Peyer's patch (tissue), 4 donors: ENCODE results near the gene UBE2C.

Source experiments
- POLR2A ChIP-seq, 2 donors: fragments of 450-650 bp; IDR thresholded peaks; one replicate each; pipeline ENCODE4 v1.5.1; 2017; ENCODE audit warnings: antibody characterized with exemption in 2 of 2, mild to moderate bottlenecking in 2 of 2, moderate library complexity in 2 of 2
- TF ChIP-seq, protein P1 (sequence below), 6 experiments: fragments of 450-650 bp in 4 of 6; fragments of 200-600 bp in 2 of 6; sonication (generic) in 1 of 6; IDR thresholded peaks; one replicate each; pipeline ENCODE4 v1.5.1; 2017 to 2019; ENCODE audit warnings: antibody characterized with exemption in 6 of 6, mild to moderate bottlenecking in 3 of 6, moderate library complexity in 1 of 6

DNA sequence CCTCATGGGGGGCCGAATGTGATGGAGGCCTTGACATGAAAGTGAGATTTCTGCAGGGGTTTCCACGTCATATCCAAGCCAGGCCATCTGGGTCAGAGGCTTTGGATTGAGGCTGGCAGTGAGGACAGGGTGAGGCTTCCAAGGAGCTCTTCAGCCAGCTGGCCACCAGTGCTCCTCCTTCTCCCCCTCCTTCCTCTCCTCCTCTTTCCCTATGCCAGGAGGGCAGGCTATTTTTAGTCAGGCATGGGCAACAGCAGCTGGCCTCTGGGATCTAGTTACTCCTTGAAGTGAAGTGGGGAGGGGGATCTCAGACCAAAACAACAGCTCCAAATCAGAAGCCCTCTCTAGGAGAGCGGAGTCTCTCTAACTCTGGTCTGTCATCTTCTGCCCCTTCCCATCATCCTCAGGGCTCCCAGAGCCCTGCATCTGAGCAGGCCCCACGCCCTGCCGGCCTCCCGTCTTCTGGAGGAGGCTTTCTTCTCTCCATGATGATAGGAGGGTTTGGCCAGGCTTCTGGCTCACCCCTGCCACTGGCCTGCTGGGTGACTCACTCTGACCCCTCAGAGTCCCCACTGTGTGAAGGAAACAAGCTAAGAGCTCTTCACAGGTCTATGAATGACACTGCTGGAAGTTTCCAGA, 14.1 kb downstream of the UBE2C start:
- TF ChIP-seq, protein P1, sequence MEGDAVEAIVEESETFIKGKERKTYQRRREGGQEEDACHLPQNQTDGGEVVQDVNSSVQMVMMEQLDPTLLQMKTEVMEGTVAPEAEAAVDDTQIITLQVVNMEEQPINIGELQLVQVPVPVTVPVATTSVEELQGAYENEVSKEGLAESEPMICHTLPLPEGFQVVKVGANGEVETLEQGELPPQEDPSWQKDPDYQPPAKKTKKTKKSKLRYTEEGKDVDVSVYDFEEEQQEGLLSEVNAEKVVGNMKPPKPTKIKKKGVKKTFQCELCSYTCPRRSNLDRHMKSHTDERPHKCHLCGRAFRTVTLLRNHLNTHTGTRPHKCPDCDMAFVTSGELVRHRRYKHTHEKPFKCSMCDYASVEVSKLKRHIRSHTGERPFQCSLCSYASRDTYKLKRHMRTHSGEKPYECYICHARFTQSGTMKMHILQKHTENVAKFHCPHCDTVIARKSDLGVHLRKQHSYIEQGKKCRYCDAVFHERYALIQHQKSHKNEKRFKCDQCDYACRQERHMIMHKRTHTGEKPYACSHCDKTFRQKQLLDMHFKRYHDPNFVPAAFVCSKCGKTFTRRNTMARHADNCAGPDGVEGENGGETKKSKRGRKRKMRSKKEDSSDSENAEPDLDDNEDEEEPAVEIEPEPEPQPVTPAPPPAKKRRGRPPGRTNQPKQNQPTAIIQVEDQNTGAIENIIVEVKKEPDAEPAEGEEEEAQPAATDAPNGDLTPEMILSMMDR (IDR thresholded peaks at IDR 0.05) = no peak
- no peak for TF ChIP-seq POLR2A (IDR thresholded peaks at IDR 0.05)
